ENCODE results near the gene ST6GALNAC4. TPM values are rescaled to one million over a fixed set of nuclear protein-coding genes. Genes with fewer than 3 reads are reported as not detected.

Gene ST6GALNAC4
- total and polyA plus RNA-seq, 9 of the 15 experiments (the other 6 are each of a cell fraction or from before 2014, with no cell fraction given), result 2.6 to 43.1 (median 15.4) TPM

DNA sequence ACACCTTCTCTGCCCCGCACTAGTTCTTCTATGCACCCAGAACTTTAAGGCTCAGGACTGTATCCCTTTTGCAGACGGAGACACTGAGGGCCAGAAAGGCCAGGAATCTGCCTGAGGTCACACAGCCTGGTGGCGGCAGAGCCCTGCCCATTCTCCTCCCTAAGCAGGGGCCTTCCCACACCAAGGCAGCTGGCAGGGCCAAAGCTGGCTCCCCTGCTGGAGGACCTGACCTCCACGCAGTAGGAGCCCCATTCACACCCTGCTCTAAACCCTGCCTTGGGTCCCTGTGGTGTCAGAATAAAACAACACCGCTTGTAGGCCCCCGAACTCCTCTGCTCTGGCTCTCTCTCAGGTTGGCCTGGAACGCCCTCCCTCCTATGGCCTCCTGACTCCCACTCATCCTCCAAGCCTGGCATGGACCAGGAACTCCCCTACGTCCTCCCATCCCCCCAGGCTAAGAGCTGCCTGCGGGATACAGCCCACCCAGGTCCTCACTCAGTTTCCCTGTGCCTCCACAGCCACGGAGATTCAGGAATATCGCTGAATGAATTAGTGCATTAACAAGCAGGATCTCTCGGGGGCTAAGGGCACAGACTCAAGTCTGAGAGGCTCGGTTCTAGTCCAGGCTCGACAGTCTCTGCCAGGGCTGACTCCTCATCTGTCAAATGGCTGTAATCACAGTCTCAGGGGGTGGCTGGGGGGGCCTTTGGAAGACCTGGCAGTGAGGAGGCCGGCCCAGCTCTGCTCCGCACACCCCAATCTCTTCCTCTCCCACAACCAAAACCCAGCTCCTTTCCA lies 20.2 kb downstream of the ST6GALNAC4 start:
- POLR2A ChIA-PET, result interaction anchor here (0.6 to 2.9 kb wide), 9 partner anchors 8 to 155 kb away, joined by 3 to 12 read pairs (median 3); no protein-coding TSS in a partner anchor
- H3K27ac ChIP-seq (ENCODE audit: extremely low read depth, low read depth, low read length), result peak overlapping the region; percentile 58
- peak overlapping the region in 1 of 2 experiments; percentile 84; a peak in 2 of 4 replicates for H3K9ac ChIP-seq (ENCODE audit: insufficient read depth in 1 of 2, low read depth in 2 of 2, low read length in 2 of 2)
- in situ Hi-C loops (cut with MboI) (no loop called here), intact Hi-C loops (cut with micrococcal nuclease) (loop anchor here (2.0 kb wide), 1 partner anchor 20 kb away; the partner anchor contains the start of gene ST6GALNAC4)
- no peak overlapping the region for H2AFZ ChIP-seq (ENCODE audit: low read depth, low read length)
- peaks cover 11 to 37% of the 10 kb centered on the region in 2 experiments for H3K4me1 ChIP-seq (replicated peaks in 1 of 2; ENCODE audit: control insufficient read depth in 2 of 2, insufficient read depth in 2 of 2, low read length in 2 of 2)
- BruUV-seq (replicated peaks), result no TSS peak
- peaks cover 27% of the 10 kb centered on the region for H3K79me2 ChIP-seq (ENCODE audit: control insufficient read depth, insufficient read depth, low read length)
- H3K36me3 ChIP-seq (ENCODE audit: control insufficient read depth, insufficient read depth, low read length), result peaks cover 52% of the 10 kb centered on the region
- no peak for FAIRE-seq
- WGBS (ENCODE audit: insufficient coverage, low coverage, missing lambda C conversion rate), result 82% methylated on average over 16 of the region's 16 CpGs
- no peaks in the 10 kb centered on the region for H3K27me3 ChIP-seq (ENCODE audit: control insufficient read depth in 2 of 2, insufficient read depth in 2 of 2, low read length in 2 of 2)
- ATAC-seq, result no peak
- H3K9me3 ChIP-seq (replicated peaks; ENCODE audit: control insufficient read depth, insufficient read depth, low read depth, low read length), result peaks cover 4% of the 10 kb centered on the region
- no peaks in the 10 kb centered on the region for H3K9me1 ChIP-seq (ENCODE audit: control insufficient read depth, insufficient read depth, low read length)
- CTCF ChIA-PET (ENCODE audit: low intra/inter-chr PET ratio), result no interaction called here
- H4K20me1 ChIP-seq (replicated peaks; ENCODE audit: control insufficient read depth, insufficient read depth, low read length), result no peaks in the 10 kb centered on the region; the same call in 1 of the 2 replicates
- H3K4me2 ChIP-seq (ENCODE audit: insufficient read depth, low read length), result peak overlapping the region; percentile 51
- no peak for DNase-seq (ENCODE audit: extremely low read depth in 1 of 4, low spot score in 3 of 4)
- no peak overlapping the region; the same call in 1 of the 2 replicates for H3K4me3 ChIP-seq
- TF ChIP-seq, protein P1, sequence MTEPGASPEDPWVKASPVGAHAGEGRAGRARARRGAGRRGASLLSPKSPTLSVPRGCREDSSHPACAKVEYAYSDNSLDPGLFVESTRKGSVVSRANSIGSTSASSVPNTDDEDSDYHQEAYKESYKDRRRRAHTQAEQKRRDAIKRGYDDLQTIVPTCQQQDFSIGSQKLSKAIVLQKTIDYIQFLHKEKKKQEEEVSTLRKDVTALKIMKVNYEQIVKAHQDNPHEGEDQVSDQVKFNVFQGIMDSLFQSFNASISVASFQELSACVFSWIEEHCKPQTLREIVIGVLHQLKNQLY (CRISPR knock-in tag; conservative IDR thresholded peaks at IDR 0.05), result no peak
- TF ChIP-seq, protein P2, sequence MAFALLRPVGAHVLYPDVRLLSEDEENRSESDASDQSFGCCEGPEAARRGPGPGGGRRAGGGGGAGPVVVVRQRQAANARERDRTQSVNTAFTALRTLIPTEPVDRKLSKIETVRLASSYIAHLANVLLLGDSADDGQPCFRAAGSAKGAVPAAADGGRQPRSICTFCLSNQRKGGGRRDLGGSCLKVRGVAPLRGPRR (CRISPR knock-in tag; IDR thresholded peaks at IDR 0.05), result no peak
- TF ChIP-seq ADNP (tag; IDR thresholded peaks at IDR 0.05) (no peak), RBFOX2 (IDR thresholded peaks at IDR 0.05; ENCODE audit: low read depth, low read length) (peak; percentile 13; the same call in 1 of the 2 replicates)
